Body of pancreas (tissue), 4 donors: ENCODE data around the gene PRB4. TPM values are rescaled to one million over a fixed set of nuclear protein-coding genes. Genes with fewer than 3 reads are reported as not detected.

Experiments used
- ATAC-seq: fragments of 150-250 bp; one replicate; pipeline ENCODE4 v1.9.1; 2016
- DNase-seq, 4 donors: peaks; one replicate each; pipeline ENCODE4 v3.0.0-alpha.2; 2019
- H3K27ac ChIP-seq, 4 donors: fragments of 200-600 bp; sonication (generic); 1 replicate in 3 of 4; 2 replicates in 1 of 4; pipeline versions ENCODE4 v1.5.1 to v1.6.1; 2016 to 2019; ENCODE audit warnings: mild to moderate bottlenecking in 1 of 4, mixed read lengths in 1 of 4, moderate library complexity in 1 of 4
- H3K27me3 ChIP-seq, 2 donors: fragments of 200-600 bp; sonication (generic); one replicate each; pipeline ENCODE4 v1.6.0; 2016; ENCODE audit warnings: mild to moderate bottlenecking in 1 of 2
- H3K36me3 ChIP-seq, 2 donors: fragments of 200-600 bp; sonication (generic); replicated peaks in 1 of 2; 2 replicates each; pipeline ENCODE4 v1.5.1; 2016; ENCODE audit warnings: low read depth in 2 of 2; ENCODE audit not compliant: insufficient read depth in 1 of 2
- H3K4me1 ChIP-seq: fragments of 200-600 bp; sonication (generic); one replicate; pipeline ENCODE4 v1.6.0; 2016
- H3K4me3 ChIP-seq, 2 donors: fragments of 200-600 bp; sonication (generic); 1 replicate in 1 of 2; 2 replicates in 1 of 2; pipeline ENCODE4 v1.5.1; 2016 to 2019
- H3K9me3 ChIP-seq, 3 donors: fragments of 200-600 bp; sonication (generic); 1 replicate in 2 of 3; 2 replicates in 1 of 3; pipeline ENCODE4 v1.5.1; 2016
- POLR2A ChIP-seq, 3 donors: fragments of 450-650 bp; IDR thresholded peaks; one replicate each; pipeline ENCODE4 v1.6.1; 2016; ENCODE audit warnings: antibody characterized with exemption in 3 of 3, mild to moderate bottlenecking in 2 of 3
- WGBS, 2 donors: methylation state at CpG; one replicate each; pipeline ENCODE4 v1.1.5; 2017; 5-methylcytosine and 5-hydroxymethylcytosine counted together
- intact Hi-C: fragments of 100-400 bp; cut with DNase I; formaldehyde crosslinking; loops from one replicate; pipeline ENCODE4 v1.15.1; 2023
- total RNA-seq, 2 donors: library from RNA; depleted of rRNA; stranded (reverse); fragments of >200 nt; gene quantifications; one replicate each; pipeline ENCODE4 v1.1.0, GENCODE V29; 2016
- TF ChIP-seq, protein P1 (sequence below), 7 experiments: fragments of 450-650 bp in 4 of 7; fragments of 200-600 bp in 3 of 7; sonication (generic) in 3 of 7; IDR thresholded peaks; one replicate each; pipeline ENCODE4 v1.5.1; 2016 to 2019; ENCODE audit warnings: antibody characterized with exemption in 7 of 7

PRB4 gene
- total RNA-seq, 2 donors from 2014 or later = not detected

DNA sequence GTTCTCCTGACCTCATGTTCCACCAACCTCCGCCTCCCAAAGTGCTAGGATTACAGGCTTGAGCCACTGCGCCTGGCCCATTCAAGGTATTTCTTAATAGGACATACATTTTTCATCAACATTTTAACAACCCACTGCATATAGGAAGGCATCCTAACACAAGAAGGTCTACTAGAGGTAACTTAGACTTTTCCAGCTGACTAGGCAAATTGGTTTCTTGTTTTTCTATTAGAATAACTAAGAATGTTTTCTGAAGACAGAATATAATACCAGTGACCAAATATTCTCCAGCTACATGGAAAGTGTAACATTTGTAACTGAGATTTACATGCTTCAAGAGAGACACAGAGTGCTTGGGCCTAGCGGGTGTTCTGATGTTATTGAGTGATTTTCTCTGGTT is 14.2 kb upstream of the PRB4 start:
- no peak overlapping the region for H3K27ac ChIP-seq
- H3K4me3 ChIP-seq = no peak overlapping the region
- no peaks in the 10 kb centered on the region for H3K9me3 ChIP-seq
- no peaks in the 10 kb centered on the region for H3K4me1 ChIP-seq
- DNase-seq (no peak), ATAC-seq (no peak)
- no peak for TF ChIP-seq POLR2A (IDR thresholded peaks at IDR 0.05)
- TF ChIP-seq, protein P1, sequence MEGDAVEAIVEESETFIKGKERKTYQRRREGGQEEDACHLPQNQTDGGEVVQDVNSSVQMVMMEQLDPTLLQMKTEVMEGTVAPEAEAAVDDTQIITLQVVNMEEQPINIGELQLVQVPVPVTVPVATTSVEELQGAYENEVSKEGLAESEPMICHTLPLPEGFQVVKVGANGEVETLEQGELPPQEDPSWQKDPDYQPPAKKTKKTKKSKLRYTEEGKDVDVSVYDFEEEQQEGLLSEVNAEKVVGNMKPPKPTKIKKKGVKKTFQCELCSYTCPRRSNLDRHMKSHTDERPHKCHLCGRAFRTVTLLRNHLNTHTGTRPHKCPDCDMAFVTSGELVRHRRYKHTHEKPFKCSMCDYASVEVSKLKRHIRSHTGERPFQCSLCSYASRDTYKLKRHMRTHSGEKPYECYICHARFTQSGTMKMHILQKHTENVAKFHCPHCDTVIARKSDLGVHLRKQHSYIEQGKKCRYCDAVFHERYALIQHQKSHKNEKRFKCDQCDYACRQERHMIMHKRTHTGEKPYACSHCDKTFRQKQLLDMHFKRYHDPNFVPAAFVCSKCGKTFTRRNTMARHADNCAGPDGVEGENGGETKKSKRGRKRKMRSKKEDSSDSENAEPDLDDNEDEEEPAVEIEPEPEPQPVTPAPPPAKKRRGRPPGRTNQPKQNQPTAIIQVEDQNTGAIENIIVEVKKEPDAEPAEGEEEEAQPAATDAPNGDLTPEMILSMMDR (IDR thresholded peaks at IDR 0.05) = no peak
- H3K36me3 ChIP-seq = no peaks in the 10 kb centered on the region
- intact Hi-C loops = no loop called here
- WGBS, 2 donors = 96 to 100% methylated on average over 3 of the region's 3 CpGs
- H3K27me3 ChIP-seq = no peaks in the 10 kb centered on the region

DNA sequence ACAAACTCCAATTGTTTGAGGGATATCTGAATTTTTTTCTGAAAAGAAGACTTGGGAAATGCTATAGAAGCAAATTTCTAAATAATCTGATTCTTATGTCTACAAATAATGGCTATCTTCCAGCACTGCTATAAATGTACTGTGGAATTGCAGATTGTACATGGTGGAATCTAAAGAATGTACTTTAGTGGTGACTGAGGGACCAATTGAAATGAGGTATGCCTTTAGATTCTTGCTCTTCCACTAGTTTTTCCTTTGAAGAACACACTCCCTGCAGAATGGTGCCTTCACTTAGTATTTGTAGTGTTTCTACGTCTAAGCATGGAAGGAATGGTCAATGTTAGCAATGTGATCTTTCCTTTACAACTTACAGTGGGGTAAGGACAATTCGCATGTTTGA is 11.7 kb upstream of the PRB4 start:
- no peak overlapping the region for H3K27ac ChIP-seq
- intact Hi-C loops = no loop called here
- ATAC-seq (no peak), DNase-seq (no peak)
- no peaks in the 10 kb centered on the region for H3K4me1 ChIP-seq
- WGBS, 2 donors = 71 to 86% methylated on average over 2 of the region's 2 CpGs
- H3K36me3 ChIP-seq = no peaks in the 10 kb centered on the region
- no peak overlapping the region for H3K4me3 ChIP-seq
- H3K9me3 ChIP-seq = no peaks in the 10 kb centered on the region
- no peak for TF ChIP-seq POLR2A (IDR thresholded peaks at IDR 0.05)
- TF ChIP-seq, protein P1 (IDR thresholded peaks at IDR 0.05) = no peak
- no peaks in the 10 kb centered on the region for H3K27me3 ChIP-seq

DNA sequence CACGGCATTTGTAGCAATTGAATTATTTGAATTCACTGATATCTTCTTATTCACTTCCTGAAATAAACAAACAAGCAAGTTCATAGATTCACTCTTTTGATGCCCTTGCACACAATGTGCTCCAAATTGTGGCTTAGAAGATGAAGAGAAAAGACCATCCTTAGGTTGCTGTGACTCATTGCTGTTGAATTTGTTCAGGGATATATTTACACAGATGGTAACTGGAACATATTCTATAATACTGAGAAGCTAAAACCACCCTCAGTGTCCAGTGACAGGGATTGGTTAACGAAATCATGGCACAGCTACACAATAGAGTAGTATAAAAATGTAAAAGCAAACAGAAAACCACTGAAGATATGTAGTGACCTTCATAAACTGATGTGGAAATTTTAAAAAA is 3.1 kb downstream of the PRB4 start:
- DNase-seq (no peak), ATAC-seq (no peak)
- Histone ChIP-seq H3K4me1 (no peaks in the 10 kb centered on the region), H3K27me3 (no peaks in the 10 kb centered on the region), H3K36me3 (no peaks in the 10 kb centered on the region), H3K9me3 (peaks cover 0 to 7% (median 0%) of the 10 kb centered on the region in 3 donors), H3K4me3 (no peak overlapping the region), H3K27ac (no peak overlapping the region)
- intact Hi-C loops = no loop called here
- TF ChIP-seq POLR2A (IDR thresholded peaks at IDR 0.05) = no peak
- TF ChIP-seq, protein P1 (IDR thresholded peaks at IDR 0.05) = no peak
- WGBS, 2 donors = 73 to 77% methylated on average over 2 of the region's 2 CpGs

DNA sequence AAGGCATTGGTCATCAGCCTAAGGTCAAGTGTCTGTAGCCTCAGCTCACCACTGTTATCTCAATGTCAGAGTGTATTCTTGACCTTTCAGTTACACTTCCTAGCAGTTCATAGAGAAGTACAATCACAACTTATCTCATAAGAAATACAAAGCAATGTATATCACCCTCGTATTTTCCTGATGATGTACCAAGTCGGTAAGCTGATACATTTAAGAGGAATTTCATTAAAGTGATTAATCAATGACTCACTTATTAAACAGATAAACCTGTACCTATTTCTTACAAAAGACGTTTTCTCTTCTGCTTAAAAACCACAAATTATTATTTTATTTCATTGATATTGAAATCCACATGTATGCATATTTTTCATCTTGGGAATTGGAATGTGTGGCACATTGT is 36.8 kb downstream of the PRB4 start:
- no peaks in the 10 kb centered on the region for H3K9me3 ChIP-seq
- no peak for DNase-seq
- no peak for ATAC-seq
- no peak for TF ChIP-seq POLR2A (IDR thresholded peaks at IDR 0.05)
- TF ChIP-seq, protein P1 (IDR thresholded peaks at IDR 0.05) = no peak
- H3K4me1 ChIP-seq = no peaks in the 10 kb centered on the region
- H3K27ac ChIP-seq = no peak overlapping the region
- intact Hi-C loops = no loop called here
- no peaks in the 10 kb centered on the region for H3K27me3 ChIP-seq
- WGBS, 2 donors = 75% methylated on average over 3 of the region's 3 CpGs
- H3K36me3 ChIP-seq = no peaks in the 10 kb centered on the region
- H3K4me3 ChIP-seq = no peak overlapping the region

GRCh38 chr12:11269607-11270006 is 40.6 kb downstream of the PRB4 start, which contains the start of gene PRB3:
Gene PRB3, minus strand, starts transcription at chr12:11269707. Its CDS starts 38 bp downstream, at chr12:11269669.
- intact Hi-C loops = no loop called here
- 81 to 89% methylated on average over 3 of the region's 3 CpGs for WGBS, 2 donors
- no peak within 1 kb of the TSS for H3K27ac ChIP-seq

More at GRCh38 chr12:11269607-11270006, 40.6 kb downstream of the PRB4 start, which contains the start of gene PRB3:
- H3K4me1 ChIP-seq = no peaks in the 10 kb centered on the region
- H3K36me3 ChIP-seq = no peaks in the 10 kb centered on the region
- ATAC-seq (no peak), DNase-seq (no peak)
- H3K27me3 ChIP-seq = no peaks in the 10 kb centered on the region
- no peak within 1 kb of the TSS for H3K4me3 ChIP-seq
- H3K9me3 ChIP-seq = no peaks in the 10 kb centered on the region
- no peak for TF ChIP-seq POLR2A (IDR thresholded peaks at IDR 0.05)
- TF ChIP-seq, protein P1 (IDR thresholded peaks at IDR 0.05) = no peak
